ENCODE results near the gene EPX.
"Not testable (repeated sequence)": the region's sequence is repeated elsewhere in the genome, so short reads cannot be mapped to it uniquely, and the experiment has no call there.

EPX gene

GRCh38 chr17:58192612-58193011 is at the start of gene EPX:
TSS of gene EPX (plus strand) at chr17:58192726. CDS start at chr17:58192847, 121 bp downstream.
- no peak for DNase-seq (ENCODE audit: low spot score)

DNA sequence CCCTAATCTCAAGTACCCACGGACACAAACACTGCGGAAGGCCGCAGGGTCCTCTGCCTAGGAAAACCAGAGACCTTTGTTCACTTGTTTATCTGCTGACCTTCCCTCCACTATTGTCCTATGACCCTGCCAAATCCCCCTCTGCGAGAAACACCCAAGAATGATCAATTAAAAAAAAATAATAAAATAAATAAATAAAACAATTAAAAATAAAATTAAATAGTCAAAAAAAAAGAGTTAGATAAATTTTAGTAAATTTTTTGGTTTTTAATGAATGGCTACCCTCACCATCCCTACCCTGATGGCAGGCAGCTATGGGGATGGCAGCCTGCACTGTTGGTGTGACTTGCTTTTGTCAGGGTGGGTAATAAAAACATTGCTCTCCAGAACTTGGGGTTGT is 49.2 kb upstream of the EPX start:
- DNase-seq (ENCODE audit: low spot score): not testable (repeated sequence)

- DNase-seq (ENCODE audit: low spot score): no peak
Measured at GRCh38 chr17:58144801-58145200, 47.7 kb upstream of the EPX start.

- DNase-seq (ENCODE audit: low spot score): no peak
Measured at GRCh38 chr17:58147930-58148434, 44.5 kb upstream of the EPX start, which contains the start of gene OR4D1. TSS of gene OR4D1 (plus strand) at chr17:58148384. CDS start at chr17:58155154, 6,770 bp downstream.

DNA sequence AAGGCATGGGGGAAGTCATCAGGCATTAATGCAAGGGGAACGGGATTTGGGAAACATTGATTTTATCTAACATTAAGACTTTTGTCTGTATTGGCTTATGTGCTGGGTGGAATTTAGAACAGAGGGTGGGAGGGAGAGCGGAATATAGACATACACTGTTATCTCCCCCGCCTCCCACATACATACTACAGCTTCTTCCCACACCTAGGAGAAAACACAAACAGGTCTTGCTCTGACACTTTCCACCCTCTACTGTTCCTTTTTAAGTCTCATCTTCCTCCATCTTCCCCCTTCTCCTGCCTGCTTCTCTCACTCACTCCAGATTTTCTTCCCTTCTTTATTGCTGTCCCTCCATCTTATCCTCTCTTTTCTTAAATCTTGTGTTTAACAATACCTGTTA is 43.9 kb upstream of the EPX start:
- no peak for DNase-seq (ENCODE audit: low spot score)

GRCh38 chr17:58150394-58150793 is 42.1 kb upstream of the EPX start:
- no peak for DNase-seq (ENCODE audit: low spot score)

- no peak for DNase-seq (ENCODE audit: low spot score)
Measured at GRCh38 chr17:58153046-58153445, 39.5 kb upstream of the EPX start.

DNA sequence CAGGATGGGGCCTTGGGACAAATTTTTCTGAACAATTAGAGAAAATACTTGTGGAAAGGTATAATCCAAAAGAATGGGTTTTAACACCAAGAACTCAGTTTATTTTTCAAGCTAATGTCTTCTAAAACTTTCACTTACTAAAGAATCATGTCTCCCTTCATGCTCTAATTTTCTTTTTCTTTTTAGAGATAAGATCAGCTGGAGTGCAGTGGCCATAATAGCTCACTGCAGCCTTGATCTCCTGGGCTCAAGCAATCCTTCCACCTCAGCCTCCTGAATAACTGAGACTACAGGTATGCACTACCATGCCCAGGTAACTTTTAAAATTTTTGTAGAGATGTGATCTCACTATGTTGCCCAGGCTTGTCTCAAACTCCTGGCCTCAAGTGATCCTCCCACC is 38.9 kb upstream of the EPX start:
- DNase-seq (ENCODE audit: low spot score): no peak

- peak; percentile 43 for DNase-seq (ENCODE audit: low spot score)
Measured at GRCh38 chr17:58156839-58157803, 35.4 kb upstream of the EPX start.

DNA sequence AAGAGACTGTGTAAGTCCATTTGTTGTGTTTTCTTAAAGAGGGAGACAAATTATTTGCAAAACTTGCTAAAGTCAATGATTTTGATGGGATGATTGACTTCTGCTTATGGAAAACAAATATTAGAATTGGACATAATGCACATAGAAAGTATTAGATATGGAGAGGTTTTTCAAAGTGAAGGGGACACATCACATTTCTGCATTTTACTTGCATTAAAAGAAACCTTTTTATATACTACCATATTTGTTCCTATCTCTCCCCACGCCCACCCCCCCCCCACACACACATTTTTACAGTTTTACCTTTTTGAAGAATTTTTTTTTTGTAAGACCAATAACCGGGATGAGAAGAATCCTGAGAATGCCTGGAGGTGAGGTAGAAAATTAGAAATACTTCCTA is 34.3 kb upstream of the EPX start:
- DNase-seq (ENCODE audit: low spot score): no peak

DNA sequence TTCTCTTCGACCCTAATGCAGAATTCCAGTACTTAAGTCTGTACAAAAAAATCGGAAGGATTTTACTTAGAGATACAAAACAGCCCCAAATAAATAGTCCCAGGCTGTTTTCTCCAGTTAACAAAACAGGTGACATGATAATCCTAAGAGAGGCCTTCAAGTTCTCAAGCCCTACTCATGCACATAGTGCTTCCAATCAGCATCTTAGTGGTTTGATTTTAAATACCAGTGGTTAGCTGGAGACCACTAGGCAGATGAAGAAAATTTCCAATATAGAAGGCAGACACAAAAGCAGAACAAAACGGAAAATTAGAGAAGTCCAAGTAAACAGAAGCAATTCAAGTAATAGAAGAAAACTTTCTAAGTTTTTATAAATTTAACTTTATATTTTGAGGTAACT is 31.0 kb upstream of the EPX start:
- DNase-seq (ENCODE audit: low spot score): no peak

DNA sequence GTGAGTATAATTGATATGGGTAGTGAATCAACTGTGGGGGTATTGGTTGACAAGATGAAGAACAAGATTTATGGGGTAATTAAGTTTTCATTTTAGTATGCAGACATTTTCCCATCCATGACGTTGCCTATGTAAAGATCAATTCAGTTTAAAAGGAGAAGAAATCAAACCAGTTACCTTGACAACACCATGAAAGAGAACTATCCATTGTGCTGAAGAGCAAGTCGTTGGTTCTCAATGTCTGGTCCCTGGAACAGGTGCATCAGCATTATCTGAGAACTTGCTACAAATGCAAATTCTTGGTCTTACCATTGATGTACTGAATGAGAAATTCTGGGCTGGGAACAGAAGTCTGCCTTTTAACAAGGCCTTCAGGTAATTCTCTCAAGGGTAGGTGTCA is 26.5 kb upstream of the EPX start:
- DNase-seq (ENCODE audit: low spot score): no peak

DNA sequence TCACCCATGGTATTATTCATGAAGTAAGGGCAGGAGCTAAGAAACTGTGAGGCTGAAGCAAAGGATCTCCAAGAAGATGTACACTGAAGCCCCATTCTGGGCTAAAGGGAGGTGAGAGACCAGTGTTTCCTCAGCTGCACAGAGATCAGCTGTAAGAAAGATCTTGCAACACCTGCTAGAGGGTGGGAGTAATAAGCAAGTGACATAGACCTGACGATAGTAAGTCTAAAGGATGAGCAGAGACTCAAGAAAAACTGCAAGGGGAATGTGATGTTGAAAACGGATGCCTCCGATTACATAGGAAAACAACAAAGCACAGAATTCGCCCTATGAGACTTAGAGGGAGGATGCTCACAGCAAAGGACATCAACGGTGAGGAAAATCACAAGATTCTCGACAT is 25.8 kb upstream of the EPX start, which contains the start of gene OR4D2:
OR4D2 (plus strand) TSS at position 301 of the 400 bp plus-strand sequence. CDS start 2,674 bp downstream, outside the sequence.
- DNase-seq (ENCODE audit: low spot score): no peak

DNA sequence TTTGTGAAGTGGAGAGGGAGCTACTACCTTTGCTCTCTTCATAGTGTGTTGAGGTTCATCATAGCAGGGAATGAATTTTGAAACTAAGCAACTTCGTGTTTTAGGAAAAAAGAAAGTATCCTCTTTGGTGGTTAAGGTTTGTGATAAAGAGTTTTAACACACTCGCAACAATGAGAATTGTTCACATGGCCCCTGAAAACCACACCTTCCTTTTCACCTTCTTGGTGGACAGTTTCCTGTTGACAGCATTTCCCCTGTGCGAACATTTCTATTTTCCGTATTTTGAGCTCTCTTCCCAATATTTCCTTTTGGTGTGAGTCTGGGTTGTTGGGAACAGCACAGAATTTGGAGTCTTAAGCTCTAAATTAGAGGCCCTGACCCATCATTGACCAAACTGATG is 21.9 kb upstream of the EPX start:
- no peak for DNase-seq (ENCODE audit: low spot score)

DNA sequence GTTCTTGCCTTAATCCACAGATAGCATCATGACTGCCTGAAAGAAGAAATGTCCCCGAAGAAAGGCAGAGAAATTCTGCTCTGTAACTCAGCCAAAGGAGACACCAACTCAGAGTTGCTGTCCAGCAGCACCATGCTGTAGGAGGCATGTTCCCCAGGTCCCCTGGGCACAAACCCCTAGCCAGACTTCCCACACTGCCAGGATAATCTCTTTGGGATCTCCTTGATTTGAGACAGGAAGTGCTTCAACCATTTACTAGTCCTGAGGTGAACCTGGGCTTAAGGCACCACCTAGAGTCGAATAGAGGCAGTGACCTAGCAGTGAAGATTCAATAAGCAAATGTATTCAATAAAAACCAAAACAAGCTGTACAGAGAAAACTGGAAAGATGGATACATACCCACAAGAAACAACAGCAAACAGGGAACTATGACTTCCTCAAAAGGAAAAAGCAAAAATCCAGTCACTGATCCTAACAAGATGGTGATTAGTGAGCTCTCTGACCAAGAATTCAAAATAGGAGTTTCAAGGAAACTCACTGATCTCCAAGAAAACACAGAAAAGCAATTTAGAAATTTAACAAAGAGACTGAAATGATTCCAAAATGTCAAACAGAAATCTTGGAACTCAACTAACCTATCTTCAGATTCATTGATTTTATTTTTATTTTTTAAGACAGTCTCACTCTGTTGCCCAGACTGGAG is 20.0 kb upstream of the EPX start:
- no peak for DNase-seq (ENCODE audit: low spot score)

GRCh38 chr17:58174871-58175270 is 17.7 kb upstream of the EPX start:
- DNase-seq (ENCODE audit: low spot score): no peak

- DNase-seq (ENCODE audit: low spot score): no peak
Measured at GRCh38 chr17:58176200-58176599, 16.3 kb upstream of the EPX start.

- no peak for DNase-seq (ENCODE audit: low spot score)
Measured at GRCh38 chr17:58181796-58182195, 10.7 kb upstream of the EPX start.

GRCh38 chr17:58183514-58183913 is 9.0 kb upstream of the EPX start:
- no peak for DNase-seq (ENCODE audit: low spot score)

DNA sequence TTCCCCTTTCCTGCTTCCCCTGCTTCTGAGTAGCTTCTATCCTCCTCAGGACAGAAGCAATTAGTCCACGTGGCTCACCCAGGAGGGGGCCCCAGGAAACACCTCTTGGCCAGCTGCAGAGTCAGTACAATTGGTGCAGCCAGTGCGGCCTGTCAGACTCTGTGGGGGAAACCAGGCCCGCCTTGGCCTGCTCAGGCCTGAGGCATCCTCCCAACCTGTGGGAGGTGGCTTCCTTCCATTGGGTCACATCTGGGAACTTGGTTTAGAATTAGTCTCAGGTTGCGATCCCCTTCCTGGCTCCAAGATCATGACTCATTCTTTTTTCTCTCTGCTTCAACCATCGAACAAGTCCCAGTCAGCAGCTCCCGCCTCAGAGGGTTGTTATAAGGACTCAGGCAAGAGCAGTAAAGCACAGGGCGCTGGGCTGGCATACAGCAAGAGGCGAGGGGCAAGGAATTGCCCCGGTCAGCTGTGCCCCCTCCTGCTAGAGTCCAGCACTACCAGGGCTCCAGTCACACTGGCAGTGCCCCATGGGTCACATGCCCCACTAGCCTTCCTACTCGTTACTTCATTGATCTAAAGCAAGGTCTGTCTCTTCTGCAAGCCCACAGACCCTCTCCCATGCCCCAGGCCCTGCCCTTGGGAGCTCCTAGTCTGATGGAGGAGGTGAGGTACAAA is 8.1 kb upstream of the EPX start:
- DNase-seq (ENCODE audit: low spot score): no peak

- DNase-seq (ENCODE audit: low spot score): no peak
Measured at GRCh38 chr17:58184986-58185761, 7.4 kb upstream of the EPX start.
